Osteocyte (in vitro differentiated cells): ENCODE data around the gene ARID5B. TPM values are rescaled to one million over a fixed set of nuclear protein-coding genes. Genes with fewer than 3 reads are reported as not detected.
"Not testable (repeated sequence)": the region's sequence is repeated elsewhere in the genome, so short reads cannot be mapped to it uniquely, and the experiment has no call there.

ENCODE experiments used
- DNase-seq: peaks from one replicate; pipeline ENCODE4 v3.0.0; 2021; ENCODE audit warnings: mixed read lengths; ENCODE audit not compliant: unreplicated experiment; ENCODE audit errors: extremely low spot score
- H3K27ac Mint-ChIP-seq: one replicate; pipeline ENCODE4 v1.8.0; 2021; ENCODE audit warnings: mild to moderate bottlenecking, mixed read lengths; ENCODE audit not compliant: unreplicated experiment
- H3K27me3 Mint-ChIP-seq: one replicate; pipeline ENCODE4 v1.8.0; 2021; ENCODE audit warnings: mixed read lengths; ENCODE audit not compliant: unreplicated experiment
- H3K36me3 Mint-ChIP-seq: one replicate; pipeline ENCODE4 v1.8.0; 2021; ENCODE audit warnings: mixed read lengths; ENCODE audit not compliant: unreplicated experiment
- H3K4me1 Mint-ChIP-seq: one replicate; pipeline ENCODE4 v1.8.0; 2021; ENCODE audit warnings: mixed read lengths; ENCODE audit not compliant: unreplicated experiment
- H3K4me3 Mint-ChIP-seq: one replicate; pipeline ENCODE4 v1.8.0; 2021; ENCODE audit warnings: mild to moderate bottlenecking, moderate library complexity, mixed read lengths; ENCODE audit not compliant: unreplicated experiment
- H3K9me3 Mint-ChIP-seq: one replicate; pipeline ENCODE4 v1.8.0; 2021; ENCODE audit warnings: mixed read lengths; ENCODE audit not compliant: unreplicated experiment
- total RNA-seq: library from RNA; stranded (reverse); gene quantifications from 2 replicates; pipeline ENCODE4 v1.2.1, GENCODE V29; 2021
- TF ChIP-seq, protein P1 (sequence below): fragments of 200-600 bp; sonication (generic); IDR thresholded peaks from 2 replicates; pipeline ENCODE4 v1.5.0; 2021; ENCODE audit warnings: antibody characterized with exemption, mild to moderate bottlenecking, moderate library complexity

Gene ARID5B
- total RNA-seq, 1 donor from 2014 or later, result 89.4 TPM

DNA sequence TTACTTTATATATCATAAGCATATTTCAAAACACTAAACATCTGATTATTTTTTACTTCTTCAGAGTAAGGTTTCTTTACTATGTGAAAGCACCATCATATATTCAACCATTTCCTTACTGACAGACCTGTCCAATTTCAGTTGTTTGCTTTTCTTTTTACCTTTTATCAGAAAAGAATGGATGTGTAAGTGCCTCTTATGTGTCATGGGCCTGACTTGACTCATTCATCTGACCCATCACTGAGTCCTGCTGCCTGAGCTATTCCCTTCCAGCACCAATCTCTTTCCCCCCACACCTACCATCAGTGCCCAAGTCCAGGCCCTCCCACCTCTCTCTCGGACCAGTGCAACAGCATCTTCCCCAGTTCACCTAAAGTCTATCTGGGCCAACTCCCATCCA lies 41.7 kb upstream of the ARID5B start:
- Mint-ChIP-seq H3K4me3 (no peak overlapping the region), H3K36me3 (no peaks in the 10 kb centered on the region), H3K4me1 (peaks cover 9% of the 10 kb centered on the region), H3K27me3 (no peaks in the 10 kb centered on the region), H3K9me3 (peaks cover 3% of the 10 kb centered on the region), H3K27ac (no peak overlapping the region)
- no peak for DNase-seq
- TF ChIP-seq, protein P1, sequence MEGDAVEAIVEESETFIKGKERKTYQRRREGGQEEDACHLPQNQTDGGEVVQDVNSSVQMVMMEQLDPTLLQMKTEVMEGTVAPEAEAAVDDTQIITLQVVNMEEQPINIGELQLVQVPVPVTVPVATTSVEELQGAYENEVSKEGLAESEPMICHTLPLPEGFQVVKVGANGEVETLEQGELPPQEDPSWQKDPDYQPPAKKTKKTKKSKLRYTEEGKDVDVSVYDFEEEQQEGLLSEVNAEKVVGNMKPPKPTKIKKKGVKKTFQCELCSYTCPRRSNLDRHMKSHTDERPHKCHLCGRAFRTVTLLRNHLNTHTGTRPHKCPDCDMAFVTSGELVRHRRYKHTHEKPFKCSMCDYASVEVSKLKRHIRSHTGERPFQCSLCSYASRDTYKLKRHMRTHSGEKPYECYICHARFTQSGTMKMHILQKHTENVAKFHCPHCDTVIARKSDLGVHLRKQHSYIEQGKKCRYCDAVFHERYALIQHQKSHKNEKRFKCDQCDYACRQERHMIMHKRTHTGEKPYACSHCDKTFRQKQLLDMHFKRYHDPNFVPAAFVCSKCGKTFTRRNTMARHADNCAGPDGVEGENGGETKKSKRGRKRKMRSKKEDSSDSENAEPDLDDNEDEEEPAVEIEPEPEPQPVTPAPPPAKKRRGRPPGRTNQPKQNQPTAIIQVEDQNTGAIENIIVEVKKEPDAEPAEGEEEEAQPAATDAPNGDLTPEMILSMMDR, result no peak

DNA sequence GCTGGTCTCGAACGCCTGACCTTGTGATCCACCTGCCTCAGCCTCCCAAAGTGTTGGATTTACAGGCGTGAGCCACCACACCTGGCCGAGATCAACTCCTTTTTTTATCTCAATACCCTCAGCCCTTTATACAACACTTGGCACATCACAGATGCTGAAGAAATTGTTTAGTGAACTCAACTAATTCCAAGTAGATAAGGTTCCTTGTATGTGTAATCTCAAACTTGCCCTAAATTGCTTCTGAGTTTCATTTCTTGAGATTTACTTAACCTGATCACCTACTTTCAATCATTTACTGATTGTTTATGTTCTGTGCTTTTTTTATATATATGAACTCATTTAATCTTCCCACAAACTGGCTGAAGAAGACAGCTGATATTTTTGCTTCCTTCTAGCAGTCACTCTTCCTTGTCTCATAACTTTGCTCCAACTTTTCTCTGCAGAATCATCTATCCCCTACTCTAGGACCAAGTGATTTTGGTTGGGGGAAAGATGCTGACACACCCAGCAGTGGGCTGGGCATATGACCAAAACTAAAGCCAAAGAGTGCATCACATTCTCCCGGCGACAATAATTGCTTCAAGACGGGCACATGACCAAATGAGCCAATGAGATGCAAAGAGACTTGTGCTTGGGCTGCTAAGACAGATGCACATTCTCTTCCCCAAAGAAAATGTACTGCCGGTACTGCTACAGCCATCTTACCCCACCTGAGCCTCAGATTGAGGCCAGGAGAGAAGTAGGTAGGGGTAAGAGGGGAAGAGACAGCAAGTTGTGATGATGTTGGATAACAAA lies 40.3 kb upstream of the ARID5B start:
- Mint-ChIP-seq H3K4me1 (no peaks in the 10 kb centered on the region), H3K36me3 (no peaks in the 10 kb centered on the region), H3K27ac (no peak overlapping the region), H3K9me3 (peaks cover 3% of the 10 kb centered on the region), H3K4me3 (no peak overlapping the region), H3K27me3 (no peaks in the 10 kb centered on the region)
- TF ChIP-seq, protein P1, result no peak
- no peak for DNase-seq

DNA sequence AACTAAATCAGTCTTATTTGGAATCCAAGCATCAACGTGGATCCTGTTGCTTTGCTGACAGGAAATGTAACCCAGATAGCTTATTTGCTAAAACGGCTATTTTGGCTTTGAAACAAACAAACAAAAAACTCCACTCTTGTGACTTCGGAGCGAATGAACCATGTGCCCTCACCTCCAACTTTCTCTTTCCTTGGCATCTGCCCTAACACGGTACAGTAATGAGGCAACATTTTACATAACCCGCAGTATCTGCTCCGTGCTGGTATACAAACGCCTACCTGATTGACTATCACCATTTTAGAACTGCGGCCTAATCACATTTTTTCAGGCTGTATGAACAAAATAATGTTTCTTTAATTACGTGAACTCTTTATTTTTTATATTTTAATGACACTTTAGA lies 37.5 kb upstream of the ARID5B start:
- Mint-ChIP-seq H3K4me3 (no peak overlapping the region), H3K27me3 (no peaks in the 10 kb centered on the region), H3K27ac (no peak overlapping the region), H3K36me3 (no peaks in the 10 kb centered on the region), H3K9me3 (no peaks in the 10 kb centered on the region), H3K4me1 (peaks cover 3% of the 10 kb centered on the region)
- TF ChIP-seq, protein P1, result no peak
- DNase-seq, result no peak

DNA sequence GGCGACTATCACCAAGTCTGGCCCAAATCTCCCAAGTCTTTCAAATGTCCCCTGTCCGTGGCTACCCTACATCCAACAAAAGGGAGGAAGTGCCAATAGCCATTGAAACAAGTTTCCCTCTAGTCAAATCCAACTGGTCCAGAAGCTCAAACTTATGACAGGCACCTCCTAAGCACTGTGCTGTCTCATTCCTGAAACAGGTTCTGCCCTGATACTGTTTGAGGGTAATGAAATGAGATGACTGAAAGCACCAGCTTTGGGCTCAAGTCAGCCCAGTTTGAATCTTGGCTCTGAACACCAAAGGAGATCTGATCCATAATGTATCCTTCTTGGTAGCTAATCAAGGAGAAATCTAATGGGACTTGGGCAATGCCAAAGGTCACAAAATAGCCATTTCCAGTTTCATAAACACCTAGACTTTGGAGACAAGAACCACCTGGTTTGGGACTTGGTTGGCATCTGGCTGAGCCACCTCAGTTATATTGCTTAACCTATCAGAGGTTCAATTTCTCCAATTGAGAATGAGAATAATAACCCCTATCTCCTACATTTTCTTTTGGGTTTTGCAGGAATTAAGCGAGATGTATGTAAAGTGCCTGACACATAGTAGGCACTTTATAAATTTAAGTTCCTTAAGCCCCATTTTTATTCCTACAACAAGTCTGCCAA lies 34.7 kb upstream of the ARID5B start:
- Mint-ChIP-seq H3K9me3 (no peaks in the 10 kb centered on the region), H3K36me3 (no peaks in the 10 kb centered on the region), H3K27me3 (no peaks in the 10 kb centered on the region), H3K27ac (no peak overlapping the region), H3K4me3 (no peak overlapping the region), H3K4me1 (peaks cover 23% of the 10 kb centered on the region)
- no peak for DNase-seq
- TF ChIP-seq, protein P1, result no peak

DNA sequence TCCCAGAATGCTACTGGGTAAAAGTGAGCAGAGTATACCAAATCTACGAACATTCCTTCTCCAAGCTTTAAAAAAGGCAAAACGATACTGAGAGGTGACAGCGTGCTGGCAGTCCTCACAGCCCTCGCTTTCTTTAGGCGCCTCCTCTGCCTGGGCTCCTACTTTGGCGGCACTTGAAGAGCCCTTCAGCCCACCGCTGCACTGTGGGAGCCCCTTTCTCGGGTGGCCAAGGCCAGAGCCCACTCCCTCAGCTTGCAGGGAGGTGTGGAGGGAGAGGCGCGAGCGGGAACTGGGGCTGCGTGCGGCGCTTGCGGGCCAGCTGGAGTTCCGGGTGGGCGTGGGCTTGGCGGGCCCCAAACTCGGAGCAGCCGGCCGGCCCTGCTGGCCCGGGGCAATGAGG lies 34.1 kb upstream of the ARID5B start:
- H3K27ac Mint-ChIP-seq, H3K9me3 Mint-ChIP-seq, DNase-seq, H3K4me3 Mint-ChIP-seq, H3K27me3 Mint-ChIP-seq, H3K36me3 Mint-ChIP-seq: not testable (repeated sequence)
- peaks cover 23% of the 10 kb centered on the region for H3K4me1 Mint-ChIP-seq

DNA sequence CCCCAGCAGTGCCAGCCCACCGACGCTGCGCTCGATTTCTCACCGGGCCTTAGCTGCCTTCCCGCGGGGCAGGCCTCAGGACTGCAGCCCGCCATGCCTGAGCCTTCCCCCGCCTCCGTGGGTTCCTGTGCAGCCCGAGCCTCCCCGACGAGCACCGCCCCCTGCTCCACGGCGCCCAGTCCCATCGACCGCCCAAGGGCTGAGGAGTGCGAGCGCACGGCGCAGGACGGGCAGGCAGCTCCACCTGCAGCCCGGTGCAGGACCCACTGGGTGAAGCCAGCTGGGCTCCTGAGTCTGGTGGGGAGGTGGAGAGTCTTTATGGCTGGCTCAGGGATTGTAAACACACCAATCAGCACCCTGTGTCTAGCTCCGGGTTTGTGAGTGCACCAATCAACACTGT lies 33.7 kb upstream of the ARID5B start:
- H3K36me3 Mint-ChIP-seq, DNase-seq, H3K4me3 Mint-ChIP-seq, H3K27ac Mint-ChIP-seq, H3K9me3 Mint-ChIP-seq, H3K27me3 Mint-ChIP-seq: not testable (repeated sequence)
- H3K4me1 Mint-ChIP-seq, result peaks cover 23% of the 10 kb centered on the region
